Measurements from ENCODE around the gene MCMBP.
"Not testable (repeated sequence)": the region's sequence is repeated elsewhere in the genome, so short reads cannot be mapped to it uniquely, and the experiment has no call there.

MCMBP gene

GRCh38 chr10:119892188-119893065 lies 19.8 kb upstream of the MCMBP start, which contains the start of gene SEC23IP:
TSS of gene SEC23IP (plus strand) at chr10:119892730. CDS start at chr10:119892783, 53 bp downstream.
- peak; percentile 97 for ATAC-seq (ENCODE audit: low read depth)
- H3K4me3 ChIP-seq (ENCODE audit: severe bottlenecking): peak within 1 kb of the TSS; percentile 64
- H3K36me3 ChIP-seq (ENCODE audit: low read depth): peaks cover 21% of the 10 kb centered on the region
- peaks cover 17% of the 10 kb centered on the region for H3K4me1 ChIP-seq (ENCODE audit: insufficient read depth, poor library complexity, severe bottlenecking)
- H3K27ac ChIP-seq (ENCODE audit: poor library complexity, severe bottlenecking): peak within 1 kb of the TSS; percentile 41
- no peak for TF ChIP-seq CTCF (IDR thresholded peaks at IDR 0.05; ENCODE audit: poor library complexity, severe bottlenecking)
- H3K27me3 ChIP-seq (ENCODE audit: insufficient read depth, poor library complexity, severe bottlenecking): no peaks in the 10 kb centered on the region
- DNase-seq (ENCODE audit: low spot score): peak; percentile 95
- H3K9me3 ChIP-seq (ENCODE audit: severe bottlenecking): no peaks in the 10 kb centered on the region

GRCh38 chr10:119891849-119892187 lies 19.2 kb upstream of the MCMBP start:
- H3K27me3 ChIP-seq (ENCODE audit: insufficient read depth, poor library complexity, severe bottlenecking); DNase-seq (ENCODE audit: low spot score); H3K9me3 ChIP-seq (ENCODE audit: severe bottlenecking); ATAC-seq (ENCODE audit: low read depth): not testable (repeated sequence)
- peaks cover 17% of the 10 kb centered on the region for H3K4me1 ChIP-seq (ENCODE audit: insufficient read depth, poor library complexity, severe bottlenecking)
- peak overlapping the region; percentile 64 for H3K4me3 ChIP-seq (ENCODE audit: severe bottlenecking)
- peak overlapping the region; percentile 41 for H3K27ac ChIP-seq (ENCODE audit: poor library complexity, severe bottlenecking)
- H3K36me3 ChIP-seq (ENCODE audit: low read depth): peaks cover 21% of the 10 kb centered on the region

GRCh38 chr10:119890307-119890706 lies 17.7 kb upstream of the MCMBP start:
- peaks cover 15% of the 10 kb centered on the region for H3K36me3 ChIP-seq (ENCODE audit: low read depth)
- H3K9me3 ChIP-seq (ENCODE audit: severe bottlenecking); ATAC-seq (ENCODE audit: low read depth); H3K4me3 ChIP-seq (ENCODE audit: severe bottlenecking); H3K27me3 ChIP-seq (ENCODE audit: insufficient read depth, poor library complexity, severe bottlenecking); H3K4me1 ChIP-seq (ENCODE audit: insufficient read depth, poor library complexity, severe bottlenecking); H3K27ac ChIP-seq (ENCODE audit: poor library complexity, severe bottlenecking); DNase-seq (ENCODE audit: low spot score): not testable (repeated sequence)

DNA sequence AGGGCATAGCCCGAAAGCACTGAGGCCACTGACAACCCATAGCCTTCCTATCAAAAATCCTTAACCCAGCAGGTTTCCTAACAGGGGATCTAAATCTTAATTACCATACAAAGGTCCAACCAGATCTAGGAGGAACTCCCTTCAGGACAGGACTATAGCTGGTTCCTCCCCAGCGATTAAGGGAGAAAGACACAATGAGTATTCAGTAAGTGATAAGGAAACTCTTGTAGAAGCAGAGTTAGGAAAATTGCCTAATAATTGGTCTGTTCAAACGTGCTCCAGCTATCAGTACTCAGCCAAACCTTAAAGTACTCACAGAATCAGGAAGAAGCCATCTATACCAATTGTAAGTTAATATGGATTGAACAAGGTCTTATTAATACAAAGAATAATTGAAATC lies 16.6 kb upstream of the MCMBP start:
- not testable (repeated sequence) for H3K9me3 ChIP-seq (ENCODE audit: severe bottlenecking); ATAC-seq (ENCODE audit: low read depth); H3K27me3 ChIP-seq (ENCODE audit: insufficient read depth, poor library complexity, severe bottlenecking); DNase-seq (ENCODE audit: low spot score); H3K4me1 ChIP-seq (ENCODE audit: insufficient read depth, poor library complexity, severe bottlenecking); H3K4me3 ChIP-seq (ENCODE audit: severe bottlenecking); H3K36me3 ChIP-seq (ENCODE audit: low read depth); H3K27ac ChIP-seq (ENCODE audit: poor library complexity, severe bottlenecking)

DNA sequence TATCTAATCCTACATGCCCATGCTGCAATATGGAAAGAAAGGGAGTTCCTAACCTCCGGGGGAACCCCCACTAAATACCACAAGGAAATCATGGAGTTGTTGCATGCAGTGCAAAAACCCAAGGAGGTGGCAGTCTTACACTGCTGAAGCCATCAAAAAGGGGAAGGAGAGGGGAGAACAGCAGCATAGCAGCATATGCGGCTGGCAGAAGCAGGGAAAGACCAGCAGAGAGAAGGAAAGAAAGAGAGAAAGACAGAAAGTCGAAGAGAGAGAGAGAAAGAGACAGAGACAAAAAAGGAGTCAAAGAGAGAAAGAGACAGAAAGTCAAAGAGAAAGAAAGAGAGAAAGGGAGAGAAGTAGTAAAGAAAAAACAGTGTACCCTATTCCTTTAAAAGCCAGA lies 16.1 kb upstream of the MCMBP start:
- DNase-seq (ENCODE audit: low spot score); H3K4me1 ChIP-seq (ENCODE audit: insufficient read depth, poor library complexity, severe bottlenecking); H3K27me3 ChIP-seq (ENCODE audit: insufficient read depth, poor library complexity, severe bottlenecking); ATAC-seq (ENCODE audit: low read depth); H3K4me3 ChIP-seq (ENCODE audit: severe bottlenecking); H3K36me3 ChIP-seq (ENCODE audit: low read depth); H3K27ac ChIP-seq (ENCODE audit: poor library complexity, severe bottlenecking); H3K9me3 ChIP-seq (ENCODE audit: severe bottlenecking): not testable (repeated sequence)

GRCh38 chr10:119886070-119886469 lies 13.4 kb upstream of the MCMBP start:
- ATAC-seq (ENCODE audit: low read depth); H3K9me3 ChIP-seq (ENCODE audit: severe bottlenecking); H3K4me1 ChIP-seq (ENCODE audit: insufficient read depth, poor library complexity, severe bottlenecking); H3K27ac ChIP-seq (ENCODE audit: poor library complexity, severe bottlenecking); DNase-seq (ENCODE audit: low spot score); H3K36me3 ChIP-seq (ENCODE audit: low read depth); H3K4me3 ChIP-seq (ENCODE audit: severe bottlenecking); H3K27me3 ChIP-seq (ENCODE audit: insufficient read depth, poor library complexity, severe bottlenecking): not testable (repeated sequence)

GRCh38 chr10:119883901-119884611 lies 11.4 kb upstream of the MCMBP start:
- not testable (repeated sequence) for H3K9me3 ChIP-seq (ENCODE audit: severe bottlenecking); H3K36me3 ChIP-seq (ENCODE audit: low read depth); H3K27me3 ChIP-seq (ENCODE audit: insufficient read depth, poor library complexity, severe bottlenecking); H3K4me3 ChIP-seq (ENCODE audit: severe bottlenecking); H3K27ac ChIP-seq (ENCODE audit: poor library complexity, severe bottlenecking); DNase-seq (ENCODE audit: low spot score); H3K4me1 ChIP-seq (ENCODE audit: insufficient read depth, poor library complexity, severe bottlenecking); ATAC-seq (ENCODE audit: low read depth)
